MG63 (cell line): ENCODE results near the gene USE1. TPM values are rescaled to one million over a fixed set of nuclear protein-coding genes. Genes with fewer than 3 reads are reported as not detected.

Source experiments
- DNase-seq: peaks from one replicate; pipeline ENCODE4 v3.0.0-alpha.2; 2020
- H3K27me3 ChIP-seq: fragments of 250-450 bp; sonication (Bioruptor Pico); 2 replicates; pipeline ENCODE4 v1.5.1; 2020; ENCODE audit warnings: mild to moderate bottlenecking, moderate library complexity
- H3K36me3 ChIP-seq: fragments of 250-450 bp; sonication (Bioruptor Pico); 2 replicates; pipeline ENCODE4 v1.5.1; 2020; ENCODE audit warnings: mild to moderate bottlenecking, moderate library complexity
- H3K4me3 ChIP-seq: fragments of 250-450 bp; sonication (Bioruptor Pico); 2 replicates; pipeline ENCODE4 v1.5.1; 2020; ENCODE audit warnings: mild to moderate bottlenecking, moderate library complexity
- H3K9me3 ChIP-seq: fragments of 250-450 bp; sonication (Bioruptor Pico); 2 replicates; pipeline ENCODE4 v1.5.1; 2020; ENCODE audit warnings: mild to moderate bottlenecking, moderate library complexity
- total RNA-seq: library from RNA; depleted of rRNA; stranded (reverse); fragments of >200 nt; shearing (Covaris generic); gene quantifications from 2 replicates; pipeline ENCODE4 v1.2.3, GENCODE V29; 2014; ENCODE audit warnings: low replicate concordance

The USE1 gene
- total RNA-seq, 1 experiment from 2014 or later: 77.0 TPM

GRCh38 chr19:17243211-17243829 lies 28.2 kb downstream of the USE1 start:
- Histone ChIP-seq H3K36me3 (peaks cover 36% of the 10 kb centered on the region), H3K4me3 (peak overlapping the region; percentile 66), H3K27me3 (no peaks in the 10 kb centered on the region), H3K9me3 (no peaks in the 10 kb centered on the region)
- no peak for DNase-seq

GRCh38 chr19:17243830-17244617 lies 28.9 kb downstream of the USE1 start:
- DNase-seq: peak; percentile 73
- peaks cover 29% of the 10 kb centered on the region for H3K36me3 ChIP-seq

GRCh38 chr19:17244618-17245534 lies 29.7 kb downstream of the USE1 start:
- H3K9me3 ChIP-seq: no peaks in the 10 kb centered on the region
- H3K4me3 ChIP-seq: peak overlapping the region; percentile 66
- no peak for DNase-seq
- H3K27me3 ChIP-seq: no peaks in the 10 kb centered on the region
- H3K36me3 ChIP-seq: peaks cover 25% of the 10 kb centered on the region

More at GRCh38 chr19:17243830-17244617, 28.9 kb downstream of the USE1 start:
- H3K4me3 ChIP-seq: peak overlapping the region; percentile 66
- H3K9me3 ChIP-seq: no peaks in the 10 kb centered on the region
- no peaks in the 10 kb centered on the region for H3K27me3 ChIP-seq

- no peaks in the 10 kb centered on the region for H3K27me3 ChIP-seq
- no peak for DNase-seq
- peak within 1 kb of the TSS; percentile 66 for H3K4me3 ChIP-seq
- H3K9me3 ChIP-seq: no peaks in the 10 kb centered on the region
- H3K36me3 ChIP-seq: peaks cover 19% of the 10 kb centered on the region
Observed at GRCh38 chr19:17245535-17245984, 30.4 kb downstream of the USE1 start, which contains the start of gene NR2F6. NR2F6 (minus strand) TSS chr19:17245919; CDS start chr19:17245220, 699 bp downstream.

GRCh38 chr19:17246681-17247425 lies 31.7 kb downstream of the USE1 start:
- Histone ChIP-seq H3K4me3 (peak overlapping the region; percentile 39; the same call in 1 of the 2 replicates), H3K27me3 (no peaks in the 10 kb centered on the region), H3K36me3 (peaks cover 6% of the 10 kb centered on the region), H3K9me3 (no peaks in the 10 kb centered on the region)
- no peak for DNase-seq

- no peaks in the 10 kb centered on the region for H3K27me3 ChIP-seq
- no peak for DNase-seq
- no peaks in the 10 kb centered on the region; the same call in 1 of the 2 replicates for H3K36me3 ChIP-seq
- H3K4me3 ChIP-seq: no peak overlapping the region
- no peaks in the 10 kb centered on the region for H3K9me3 ChIP-seq
Observed at GRCh38 chr19:17248011-17248776, 33.0 kb downstream of the USE1 start.

- Histone ChIP-seq H3K36me3 (no peaks in the 10 kb centered on the region), H3K9me3 (no peaks in the 10 kb centered on the region), H3K4me3 (no peak overlapping the region), H3K27me3 (no peaks in the 10 kb centered on the region)
- no peak for DNase-seq
Observed at GRCh38 chr19:17249887-17250548, 34.9 kb downstream of the USE1 start.

- Histone ChIP-seq H3K36me3 (no peaks in the 10 kb centered on the region), H3K4me3 (no peak overlapping the region), H3K9me3 (no peaks in the 10 kb centered on the region), H3K27me3 (no peaks in the 10 kb centered on the region)
- DNase-seq: no peak
Observed at GRCh38 chr19:17254636-17255035, 39.5 kb downstream of the USE1 start.

GRCh38 chr19:17255150-17255621 lies 40.0 kb downstream of the USE1 start:
- no peak for DNase-seq
- no peaks in the 10 kb centered on the region for H3K36me3 ChIP-seq
- H3K9me3 ChIP-seq: no peaks in the 10 kb centered on the region
- no peak overlapping the region for H3K4me3 ChIP-seq
- H3K27me3 ChIP-seq: no peaks in the 10 kb centered on the region

GRCh38 chr19:17256130-17256529 lies 41.0 kb downstream of the USE1 start:
- no peak for DNase-seq
- Histone ChIP-seq H3K9me3 (no peaks in the 10 kb centered on the region), H3K27me3 (no peaks in the 10 kb centered on the region), H3K36me3 (no peaks in the 10 kb centered on the region), H3K4me3 (no peak overlapping the region)

- H3K4me3 ChIP-seq: no peak overlapping the region
- no peak for DNase-seq
- H3K9me3 ChIP-seq: no peaks in the 10 kb centered on the region
- H3K27me3 ChIP-seq: no peaks in the 10 kb centered on the region
- H3K36me3 ChIP-seq: no peaks in the 10 kb centered on the region
Observed at GRCh38 chr19:17259118-17259780, 44.1 kb downstream of the USE1 start.

GRCh38 chr19:17259934-17260333 lies 44.8 kb downstream of the USE1 start:
- Histone ChIP-seq H3K4me3 (no peak overlapping the region), H3K9me3 (no peaks in the 10 kb centered on the region), H3K36me3 (no peaks in the 10 kb centered on the region), H3K27me3 (no peaks in the 10 kb centered on the region)
- no peak for DNase-seq

- no peak overlapping the region for H3K4me3 ChIP-seq
- H3K27me3 ChIP-seq: no peaks in the 10 kb centered on the region
- no peaks in the 10 kb centered on the region for H3K36me3 ChIP-seq
- peak; percentile 83 for DNase-seq
- no peaks in the 10 kb centered on the region for H3K9me3 ChIP-seq
Observed at GRCh38 chr19:17260842-17261325, 45.7 kb downstream of the USE1 start.

GRCh38 chr19:17262557-17262956 lies 47.4 kb downstream of the USE1 start:
- no peak for DNase-seq
- Histone ChIP-seq H3K9me3 (no peaks in the 10 kb centered on the region), H3K4me3 (no peak overlapping the region), H3K36me3 (no peaks in the 10 kb centered on the region), H3K27me3 (no peaks in the 10 kb centered on the region)
